GM19468 (cell line): ENCODE results near the gene SLC25A21.
"Not testable (repeated sequence)": the region's sequence is repeated elsewhere in the genome, so short reads cannot be mapped to it uniquely, and the experiment has no call there.

Experiments used
- ATAC-seq: cut with Tn5 transposase; IDR thresholded peaks from one replicate; pipeline ENCODE4 v1.9.1; 2021; ENCODE audit warnings: mild to moderate bottlenecking, moderate library complexity, moderate number of reproducible peaks; ENCODE audit not compliant: unreplicated experiment; ENCODE audit errors: extremely low read depth

Gene SLC25A21

GRCh38 chr14:37172024-37172869, at the start of gene SLC25A21:
SLC25A21 (minus strand) TSS chr14:37172606.
- no peak for ATAC-seq

GRCh38 chr14:37221073-37221472, 48.7 kb upstream of the SLC25A21 start:
- no peak for ATAC-seq

GRCh38 chr14:37215345-37215744, 42.9 kb upstream of the SLC25A21 start:
- ATAC-seq: no peak

GRCh38 chr14:37213016-37213415, 40.6 kb upstream of the SLC25A21 start:
- no peak for ATAC-seq

GRCh38 chr14:37210448-37210847, 38.0 kb upstream of the SLC25A21 start:
- no peak for ATAC-seq

GRCh38 chr14:37209617-37210016, 37.2 kb upstream of the SLC25A21 start:
- ATAC-seq: not testable (repeated sequence)

- ATAC-seq: not testable (repeated sequence)
Measured at GRCh38 chr14:37205623-37206605, 33.5 kb upstream of the SLC25A21 start.

GRCh38 chr14:37203423-37203822, 31.0 kb upstream of the SLC25A21 start:
- ATAC-seq: no peak

GRCh38 chr14:37202812-37203211, 30.4 kb upstream of the SLC25A21 start:
- no peak for ATAC-seq

GRCh38 chr14:37202265-37202664, 29.9 kb upstream of the SLC25A21 start:
- no peak for ATAC-seq

- no peak for ATAC-seq
Measured at GRCh38 chr14:37201724-37202123, 29.3 kb upstream of the SLC25A21 start.

- no peak for ATAC-seq
Measured at GRCh38 chr14:37198907-37199306, 26.5 kb upstream of the SLC25A21 start.

GRCh38 chr14:37198273-37198598, 25.8 kb upstream of the SLC25A21 start:
- ATAC-seq: no peak

- no peak for ATAC-seq
Measured at GRCh38 chr14:37197421-37198272, 25.2 kb upstream of the SLC25A21 start, which contains the start of gene MIPOL1. MIPOL1 (plus strand) TSS chr14:37197937; CDS start chr14:37247889, 49,952 bp downstream.

- no peak for ATAC-seq
Measured at GRCh38 chr14:37196604-37197420, 24.4 kb upstream of the SLC25A21 start.

- no peak for ATAC-seq
Measured at GRCh38 chr14:37195327-37195726, 22.9 kb upstream of the SLC25A21 start.

- no peak for ATAC-seq
Measured at GRCh38 chr14:37194698-37195097, 22.3 kb upstream of the SLC25A21 start.

GRCh38 chr14:37189733-37190132, 17.3 kb upstream of the SLC25A21 start:
- not testable (repeated sequence) for ATAC-seq
